Activated CD8-positive, alpha-beta T cell treated with anti-CD3 and anti-CD28 coated beads for 36 hours (primary cell): ENCODE results near the gene LRMDA. TPM values are rescaled to one million over a fixed set of nuclear protein-coding genes. Genes with fewer than 3 reads are reported as not detected.

Source experiments
- ATAC-seq: fragments of 200-7000 bp; cut with Tn5 transposase; one replicate; pipeline ENCODE4 v1.10.0; 2021; ENCODE audit warnings: mild to moderate bottlenecking, moderate library complexity
- CTCF ChIA-PET: fragments of 350-600 bp; sonication (Branson Sonifier 250); formaldehyde crosslinking; loops from one replicate; lab custom pipeline; 2021; ENCODE audit warnings: antibody characterized with exemption; lab: Charles Lee
- POLR2A ChIA-PET: fragments of 350-600 bp; sonication (Branson Sonifier 250); formaldehyde crosslinking; loops from one replicate; lab custom pipeline; 2021; ENCODE audit warnings: antibody characterized with exemption; lab: Charles Lee
- DNase-seq: peaks from one replicate; pipeline ENCODE4 v3.0.0-alpha.2; 2020
- H3K27ac Mint-ChIP-seq: one replicate; pipeline ENCODE4 v1.8.0; 2021; ENCODE audit warnings: mild to moderate bottlenecking, mixed read lengths
- H3K27me3 Mint-ChIP-seq: one replicate; pipeline ENCODE4 v1.8.0; 2021; ENCODE audit warnings: mixed read lengths
- H3K36me3 Mint-ChIP-seq: one replicate; pipeline ENCODE4 v1.8.0; 2021; ENCODE audit warnings: low read depth, mixed read lengths
- H3K4me1 Mint-ChIP-seq: one replicate; pipeline ENCODE4 v1.8.0; 2021; ENCODE audit warnings: low read depth, mixed read lengths
- H3K4me3 Mint-ChIP-seq: one replicate; pipeline ENCODE4 v1.8.0; 2021; ENCODE audit warnings: mild to moderate bottlenecking, moderate library complexity, mixed read lengths
- H3K9me3 Mint-ChIP-seq: one replicate; pipeline ENCODE4 v1.8.0; 2021; ENCODE audit warnings: mixed read lengths
- CTCF ChIP-seq: fragments of 200-600 bp; IDR thresholded peaks from one replicate; pipeline ENCODE4 v1.8.0; 2022; ENCODE audit warnings: antibody characterized with exemption, mild to moderate bottlenecking
- intact Hi-C: fragments of 100-400 bp; cut with micrococcal nuclease; formaldehyde crosslinking; loops from one replicate; pipeline ENCODE4 v1.10.0; 2022
- total RNA-seq, 2 experiments: library from RNA; stranded (reverse); gene quantifications; one replicate each; pipeline ENCODE4 v1.2.3, GENCODE V29; 2021

The LRMDA gene
- total RNA-seq, 2 experiments from 2014 or later: not detected

- Mint-ChIP-seq H3K27me3 (peaks cover 2% of the 10 kb centered on the region), H3K9me3 (no peaks in the 10 kb centered on the region), H3K4me3 (no peak overlapping the region), H3K4me1 (no peaks in the 10 kb centered on the region), H3K36me3 (no peaks in the 10 kb centered on the region), H3K27ac (no peak overlapping the region)
- CTCF ChIA-PET: no interaction called here
- no peak for ATAC-seq
- no peak for TF ChIP-seq CTCF
- POLR2A ChIA-PET: no interaction called here
- DNase-seq: no peak
- intact Hi-C loops: no loop called here
Measured at GRCh38 chr10:75875740-75876139, 444.3 kb downstream of the LRMDA start.

DNA sequence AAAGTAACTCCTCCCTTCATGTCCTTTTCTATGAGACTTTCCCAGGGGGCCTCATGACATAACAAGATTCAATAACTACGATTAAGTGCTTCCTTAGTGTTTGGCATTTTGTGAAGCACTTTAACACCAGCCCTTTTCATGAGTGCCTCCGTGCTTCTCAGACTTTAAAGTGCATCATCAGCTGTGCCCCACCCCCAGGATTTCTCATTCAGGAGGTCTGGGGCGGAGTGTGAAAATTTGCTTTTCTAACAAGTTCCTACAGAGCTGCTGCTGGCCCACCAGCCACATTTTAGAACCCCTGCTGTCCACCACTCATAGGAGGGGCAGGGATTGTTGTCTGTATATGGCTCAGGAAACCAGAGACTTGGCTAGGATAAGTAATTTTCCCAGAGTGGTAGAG, 445.3 kb downstream of the LRMDA start:
- intact Hi-C loops: no loop called here
- no peak for ATAC-seq
- TF ChIP-seq CTCF: no peak
- CTCF ChIA-PET: no interaction called here
- H3K27me3 Mint-ChIP-seq: peaks cover 2% of the 10 kb centered on the region
- POLR2A ChIA-PET: no interaction called here
- no peak overlapping the region for H3K4me3 Mint-ChIP-seq
- H3K36me3 Mint-ChIP-seq: no peaks in the 10 kb centered on the region
- H3K27ac Mint-ChIP-seq: no peak overlapping the region
- no peaks in the 10 kb centered on the region for H3K9me3 Mint-ChIP-seq
- H3K4me1 Mint-ChIP-seq: no peaks in the 10 kb centered on the region
- DNase-seq: no peak

DNA sequence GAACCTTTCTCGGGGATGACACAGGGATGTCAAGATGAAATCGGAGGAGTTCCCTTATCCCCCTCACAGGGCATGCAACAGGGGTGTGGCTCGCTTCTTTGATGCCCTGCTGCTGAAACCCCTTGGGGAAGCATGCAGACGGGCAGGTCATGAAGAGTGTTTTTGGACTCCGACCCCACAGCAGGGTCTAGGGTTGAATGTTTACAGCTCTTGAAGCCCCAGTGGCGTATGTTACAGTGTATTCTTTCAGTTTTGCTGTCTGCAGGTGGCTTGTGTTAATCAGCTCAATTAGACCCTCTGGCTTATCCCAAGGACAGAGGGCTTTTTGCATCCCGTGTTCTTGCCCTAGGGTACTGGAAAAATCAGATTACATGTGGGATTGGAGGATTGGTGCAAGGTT, 446.5 kb downstream of the LRMDA start:
- no peak for TF ChIP-seq CTCF
- ChIA-PET POLR2A (no interaction called here), CTCF (no interaction called here)
- DNase-seq (no peak), ATAC-seq (no peak)
- intact Hi-C loops: no loop called here
- Mint-ChIP-seq H3K4me1 (no peaks in the 10 kb centered on the region), H3K9me3 (no peaks in the 10 kb centered on the region), H3K27ac (no peak overlapping the region), H3K4me3 (no peak overlapping the region), H3K36me3 (no peaks in the 10 kb centered on the region), H3K27me3 (peaks cover 2% of the 10 kb centered on the region)

- POLR2A ChIA-PET: no interaction called here
- no peaks in the 10 kb centered on the region for H3K36me3 Mint-ChIP-seq
- no peak overlapping the region for H3K27ac Mint-ChIP-seq
- no peaks in the 10 kb centered on the region for H3K9me3 Mint-ChIP-seq
- no peaks in the 10 kb centered on the region for H3K4me1 Mint-ChIP-seq
- no peak for ATAC-seq
- CTCF ChIA-PET: no interaction called here
- no peak for DNase-seq
- H3K4me3 Mint-ChIP-seq: no peak overlapping the region
- intact Hi-C loops: no loop called here
- H3K27me3 Mint-ChIP-seq: peaks cover 2% of the 10 kb centered on the region
- TF ChIP-seq CTCF: no peak
Measured at GRCh38 chr10:75878586-75878985, 447.2 kb downstream of the LRMDA start.

DNA sequence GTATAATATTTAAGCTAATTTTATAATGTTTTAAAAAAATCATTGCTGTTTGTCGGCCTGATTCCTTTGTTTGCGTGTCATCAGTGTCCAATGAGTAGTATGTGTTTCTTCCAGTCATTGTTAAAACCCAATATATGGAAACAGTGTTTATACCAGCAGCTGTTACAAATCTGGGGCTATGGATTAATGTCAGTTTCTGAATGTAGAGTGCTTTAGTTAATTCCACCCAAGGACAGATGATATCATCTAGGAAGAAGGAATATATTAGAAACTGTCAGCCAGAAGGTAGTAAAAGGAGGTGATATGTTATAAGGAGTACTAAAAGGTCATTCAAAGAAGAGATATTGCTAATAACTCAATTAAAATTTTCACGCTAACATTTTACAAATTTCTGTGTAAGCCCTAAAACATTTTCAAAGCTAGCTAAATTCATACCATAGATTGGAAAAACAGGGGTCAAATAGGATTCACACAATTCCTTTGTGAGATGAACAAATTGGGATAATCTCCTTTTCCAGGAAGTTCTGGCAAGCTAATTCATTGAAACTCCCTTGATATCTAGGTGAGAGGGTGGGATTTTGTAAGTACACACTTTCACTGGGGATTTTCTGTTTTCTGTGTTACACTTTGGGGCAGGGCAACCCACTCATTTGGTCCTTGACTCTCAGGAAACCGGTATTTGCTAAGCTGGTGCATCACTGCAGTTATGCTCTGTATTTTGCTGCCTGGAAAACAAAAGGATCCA, 448.8 kb downstream of the LRMDA start:
- CTCF ChIA-PET: no interaction called here
- POLR2A ChIA-PET: no interaction called here
- Mint-ChIP-seq H3K27me3 (peaks cover 2% of the 10 kb centered on the region), H3K36me3 (no peaks in the 10 kb centered on the region), H3K27ac (no peak overlapping the region), H3K4me3 (no peak overlapping the region), H3K9me3 (no peaks in the 10 kb centered on the region), H3K4me1 (no peaks in the 10 kb centered on the region)
- TF ChIP-seq CTCF: no peak
- DNase-seq: no peak
- intact Hi-C loops: no loop called here
- ATAC-seq: no peak
